SK-N-SH (cell line): Measurements from ENCODE around the gene IL10RB. TPM values are rescaled to one million over a fixed set of nuclear protein-coding genes. Genes with fewer than 3 reads are reported as not detected.

Experiments used
- CTCF ChIA-PET: fragments of 300-600, 350-600 bp; formaldehyde crosslinking; extraction: SDS; loops from one replicate; lab custom pipeline; 2021; lab: Yijun Ruan, JAX
- POLR2A ChIA-PET: fragments of 350-600 bp; sonication (Branson Sonifier 250); formaldehyde crosslinking; extraction: SDS; loops from one replicate; lab custom pipeline; 2020; ENCODE audit warnings: antibody characterized with exemption, inconsistent platforms; lab: Yijun Ruan, JAX
- DNase-seq: peaks from one replicate; pipeline ENCODE4 v3.0.0; 2012
- H2AFZ ChIP-seq: fragments of 200-600 bp; sonication (generic); 2 replicates; pipeline ENCODE4 v1.8.1; 2016; ENCODE audit warnings: antibody characterized with exemption, mild to moderate bottlenecking, low read depth
- H3F3A ChIP-seq: fragments of 200-600 bp; sonication (generic); replicated peaks from 2 replicates; pipeline ENCODE3; 2016; ENCODE audit warnings: antibody characterized with exemption, mild to moderate bottlenecking; ENCODE audit not compliant: insufficient read depth
- H3K27ac ChIP-seq, 2 experiments: fragments of 200-500 bp in 1 of 2; fragments of 200-600 bp in 1 of 2; sonication (Bioruptor generic) in 1 of 2; sonication (generic), shearing (Covaris generic) in 1 of 2; 2 replicates each; pipeline versions ENCODE4 v1.5.1 to v1.6.1; 2014 to 2016; ENCODE audit warnings: low read depth in 2 of 2, inconsistent platforms in 1 of 2, low read length in 1 of 2, mild to moderate bottlenecking in 1 of 2, mixed read lengths in 1 of 2
- H3K27me3 ChIP-seq: fragments of 200-600 bp; sonication (generic), shearing (Covaris generic); 2 replicates; pipeline ENCODE4 v1.6.1; 2016; ENCODE audit warnings: mixed run types; ENCODE audit not compliant: insufficient read depth
- H3K36me3 ChIP-seq, 2 experiments: fragments of 200-500 bp in 1 of 2; fragments of 200-600 bp in 1 of 2; sonication (Bioruptor generic) in 1 of 2; sonication (generic) in 1 of 2; replicated peaks in 1 of 2; 2 replicates each; pipeline versions ENCODE3 to v1.5.1; 2014 to 2016; ENCODE audit warnings: low read length in 1 of 2, mild to moderate bottlenecking in 1 of 2; ENCODE audit not compliant: insufficient read depth in 2 of 2, control insufficient read depth in 1 of 2
- H3K4me1 ChIP-seq, 2 experiments: fragments of 200-500 bp in 1 of 2; fragments of 200-600 bp in 1 of 2; sonication (Bioruptor generic) in 1 of 2; sonication (generic), shearing (Covaris generic) in 1 of 2; 2 replicates each; pipeline versions ENCODE4 v1.5.1 to v1.6.1; 2014 to 2016; ENCODE audit warnings: low read depth in 1 of 2, low read length in 1 of 2, mixed run types in 1 of 2; ENCODE audit not compliant: insufficient read depth in 2 of 2, control insufficient read depth in 1 of 2
- H3K4me2 ChIP-seq: fragments of 200-600 bp; sonication (generic), shearing (Covaris generic); 2 replicates; pipeline ENCODE4 v1.6.1; 2017; ENCODE audit warnings: mixed run types
- H3K4me3 ChIP-seq, 2 experiments: fragments of 200-500 bp in 1 of 2; fragments of 200-600 bp in 1 of 2; sonication (Bioruptor generic) in 1 of 2; sonication (generic), shearing (Covaris generic) in 1 of 2; 2 replicates each; pipeline versions ENCODE4 v1.5.1 to v1.8.1; 2014 to 2016; ENCODE audit warnings: low read depth in 2 of 2, inconsistent platforms in 1 of 2, low read length in 1 of 2, mild to moderate bottlenecking in 1 of 2, mixed read lengths in 1 of 2, moderate library complexity in 1 of 2
- H3K79me2 ChIP-seq: fragments of 200-600 bp; sonication (generic); 2 replicates; pipeline ENCODE4 v1.8.1; 2017; ENCODE audit warnings: mild to moderate bottlenecking; ENCODE audit not compliant: insufficient read depth
- H3K9ac ChIP-seq: fragments of 200-600 bp; sonication (generic); 2 replicates; pipeline ENCODE4 v1.6.1; 2017; ENCODE audit warnings: mixed run types
- H3K9me2 ChIP-seq: fragments of 200-600 bp; sonication (generic); 2 replicates; pipeline ENCODE4 v1.6.1; 2017; ENCODE audit warnings: mixed run types
- H3K9me3 ChIP-seq: fragments of 200-600 bp; sonication (generic); 2 replicates; pipeline ENCODE4 v1.6.1; 2017; ENCODE audit warnings: mixed run types, mild to moderate bottlenecking, moderate library complexity
- H4K20me1 ChIP-seq: fragments of 200-600 bp; sonication (generic); 2 replicates; pipeline ENCODE4 v1.6.1; 2017; ENCODE audit warnings: mild to moderate bottlenecking, mixed run types; ENCODE audit not compliant: insufficient read depth
- CHD2 ChIP-seq: fragments of 150-350 bp; IDR thresholded peaks from 2 replicates; pipeline ENCODE4 v1.6.1; 2018; ENCODE audit warnings: low read length; ENCODE audit not compliant: partially characterized antibody
- EZH2phosphoT487 ChIP-seq: fragments of 200-600 bp; sonication (generic); IDR thresholded peaks from 2 replicates; pipeline ENCODE4 v1.6.1; 2017; ENCODE audit warnings: low read depth, mixed run types, mild to moderate bottlenecking, antibody characterized with exemption, moderate library complexity, borderline replicate concordance
- FOSL2 ChIP-seq: IDR thresholded peaks from 2 replicates; pipeline ENCODE4 v1.4.0; 2012; ENCODE audit warnings: low read depth, mild to moderate bottlenecking, moderate library complexity, borderline replicate concordance
- FOXJ3 ChIP-seq: sonication (generic); formaldehyde crosslinking; IDR thresholded peaks from 2 replicates; pipeline ENCODE4 v1.5.1; 2020; ENCODE audit warnings: mild to moderate bottlenecking, missing genetic modification reagents
- GATA2 ChIP-seq: sonication (generic); formaldehyde crosslinking; IDR thresholded peaks from 2 replicates; pipeline ENCODE4 v1.5.0; 2020; ENCODE audit warnings: mild to moderate bottlenecking, missing genetic modification reagents
- MEF2A ChIP-seq: IDR thresholded peaks from 2 replicates; pipeline ENCODE4 v1.4.0; 2012; ENCODE audit warnings: low read depth, borderline replicate concordance
- MXI1 ChIP-seq: IDR thresholded peaks from 2 replicates; pipeline ENCODE4 v1.6.1; 2012; ENCODE audit warnings: mild to moderate bottlenecking, low read depth, low read length, improper control_type of control experiment
- NFIC ChIP-seq: IDR thresholded peaks from 2 replicates; pipeline ENCODE4 v1.4.0; 2012; ENCODE audit warnings: borderline replicate concordance
- NRF1 ChIP-seq: IDR thresholded peaks from 2 replicates; pipeline ENCODE4 v1.6.1; 2012; ENCODE audit warnings: low read depth, mild to moderate bottlenecking, low read length
- POLR2AphosphoS5 ChIP-seq: IDR thresholded peaks from 2 replicates; pipeline ENCODE4 v1.6.1; 2012; ENCODE audit warnings: low read depth, low read length
- RAD21 ChIP-seq: IDR thresholded peaks from 2 replicates; pipeline ENCODE4 v1.6.1; 2012; ENCODE audit warnings: mild to moderate bottlenecking, low read length
- RCOR1 ChIP-seq: fragments of 150-350 bp; IDR thresholded peaks from 2 replicates; pipeline ENCODE4 v1.6.1; 2017; ENCODE audit warnings: antibody characterized with exemption, low read length
- RFX5 ChIP-seq: IDR thresholded peaks from 2 replicates; pipeline ENCODE4 v1.6.1; 2012; ENCODE audit warnings: mild to moderate bottlenecking, improper control_type of control experiment, low read length
- SIN3A ChIP-seq: IDR thresholded peaks from 2 replicates; pipeline ENCODE4 v1.6.1; 2012; ENCODE audit warnings: low read depth, mild to moderate bottlenecking, low read length, moderate library complexity, borderline replicate concordance
- YY1 ChIP-seq: IDR thresholded peaks from 2 replicates; pipeline ENCODE4 v1.4.0; 2012; ENCODE audit warnings: low read depth, mild to moderate bottlenecking
- WGBS: methylation state at CpG from one replicate; pipeline ENCODE4 v1.1.6; 2017; ENCODE audit warnings: low lambda C conversion rate; 5-methylcytosine and 5-hydroxymethylcytosine counted together
- polyA plus RNA-seq, 3 experiments: library from polyadenylated mRNA; depleted of rRNA; stranded (reverse); fragments of >200 nt; gene quantifications; 2 replicates each; pipeline ENCODE4 v1.2.3, GENCODE V29; 2012
- TF ChIP-seq, protein P1 (sequence below): IDR thresholded peaks from 2 replicates; pipeline ENCODE4 v1.4.0; 2012; ENCODE audit warnings: low read depth
- TF ChIP-seq, protein P2 (sequence below): IDR thresholded peaks from 2 replicates; pipeline ENCODE4 v1.4.0; 2012; ENCODE audit warnings: low read depth, borderline replicate concordance
- TF ChIP-seq, protein P3 (sequence below): fragments of 150-350 bp; IDR thresholded peaks from 2 replicates; pipeline ENCODE4 v1.6.1; 2016; ENCODE audit warnings: mild to moderate bottlenecking, low read depth, low read length
- TF ChIP-seq, protein P4 (sequence below): IDR thresholded peaks from 2 replicates; pipeline ENCODE4 v1.6.1; 2012; ENCODE audit warnings: mild to moderate bottlenecking, low read depth, low read length, moderate library complexity

Gene IL10RB
- polyA plus RNA-seq, 1 of the 3 experiments (the other 2 are of a cell fraction), result 20.1 TPM

DNA sequence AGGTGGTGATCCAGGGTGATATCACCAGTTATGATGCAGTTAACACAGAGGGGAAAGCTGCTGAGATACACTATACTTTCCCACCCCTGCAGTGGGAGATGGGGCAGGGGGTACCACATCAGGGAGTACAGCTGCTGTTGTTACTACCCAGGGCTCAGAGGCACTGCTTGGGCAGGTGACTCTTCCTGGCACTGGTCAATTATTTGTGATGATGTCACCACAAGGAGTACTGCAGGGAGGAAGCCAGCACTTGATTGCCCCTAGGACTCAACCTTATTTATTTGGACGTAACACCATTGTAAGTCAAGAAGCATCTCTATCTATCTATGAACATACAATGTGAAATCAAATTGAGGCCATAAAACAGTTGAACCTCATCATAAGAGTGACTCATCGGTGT, 68.7 kb downstream of the IL10RB start:
- H3K27ac ChIP-seq, result no peak overlapping the region
- peaks cover 11% of the 10 kb centered on the region; the same call in 1 of the 2 replicates for H3K9me3 ChIP-seq
- no peak overlapping the region for H2AFZ ChIP-seq
- H3K4me2 ChIP-seq, result no peak overlapping the region
- H3K9me2 ChIP-seq, result no peaks in the 10 kb centered on the region
- no peaks in the 10 kb centered on the region for H3K27me3 ChIP-seq
- WGBS, result 98% methylated on average over 2 of the region's 2 CpGs
- H3K36me3 ChIP-seq, result peaks cover 9 to 22% of the 10 kb centered on the region in 2 experiments
- ChIA-PET CTCF (interaction anchor here (1.4 kb wide), 1 partner anchor 10 kb away, joined by 3 read pairs; no protein-coding TSS in a partner anchor), POLR2A (no interaction called here)
- H3K9ac ChIP-seq, result no peak overlapping the region
- no peaks in the 10 kb centered on the region for H4K20me1 ChIP-seq
- H3K79me2 ChIP-seq, result peaks cover 40% of the 10 kb centered on the region; the same call in 1 of the 2 replicates
- TF ChIP-seq RFX5, result no peak
- no peak for TF ChIP-seq FOSL2
- TF ChIP-seq MEF2A, result no peak
- no peak for TF ChIP-seq YY1
- TF ChIP-seq POLR2AphosphoS5, result no peak
- no peak for TF ChIP-seq NFIC
- TF ChIP-seq EZH2phosphoT487, result no peak
- no peak for TF ChIP-seq CHD2
- TF ChIP-seq, protein P1, sequence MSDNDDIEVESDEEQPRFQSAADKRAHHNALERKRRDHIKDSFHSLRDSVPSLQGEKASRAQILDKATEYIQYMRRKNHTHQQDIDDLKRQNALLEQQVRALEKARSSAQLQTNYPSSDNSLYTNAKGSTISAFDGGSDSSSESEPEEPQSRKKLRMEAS, result no peak
- no peak for TF ChIP-seq NRF1
- TF ChIP-seq, protein P2, sequence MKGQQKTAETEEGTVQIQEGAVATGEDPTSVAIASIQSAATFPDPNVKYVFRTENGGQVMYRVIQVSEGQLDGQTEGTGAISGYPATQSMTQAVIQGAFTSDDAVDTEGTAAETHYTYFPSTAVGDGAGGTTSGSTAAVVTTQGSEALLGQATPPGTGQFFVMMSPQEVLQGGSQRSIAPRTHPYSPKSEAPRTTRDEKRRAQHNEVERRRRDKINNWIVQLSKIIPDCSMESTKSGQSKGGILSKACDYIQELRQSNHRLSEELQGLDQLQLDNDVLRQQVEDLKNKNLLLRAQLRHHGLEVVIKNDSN, result no peak
- TF ChIP-seq FOXJ3 (CRISPR knock-in tag), result no peak
- no peak for TF ChIP-seq RCOR1
- no peaks in the 10 kb centered on the region for H3K4me1 ChIP-seq
- H3F3A ChIP-seq, result peaks cover 12% of the 10 kb centered on the region
- no peak for DNase-seq
- H3K4me3 ChIP-seq, result no peak overlapping the region

DNA sequence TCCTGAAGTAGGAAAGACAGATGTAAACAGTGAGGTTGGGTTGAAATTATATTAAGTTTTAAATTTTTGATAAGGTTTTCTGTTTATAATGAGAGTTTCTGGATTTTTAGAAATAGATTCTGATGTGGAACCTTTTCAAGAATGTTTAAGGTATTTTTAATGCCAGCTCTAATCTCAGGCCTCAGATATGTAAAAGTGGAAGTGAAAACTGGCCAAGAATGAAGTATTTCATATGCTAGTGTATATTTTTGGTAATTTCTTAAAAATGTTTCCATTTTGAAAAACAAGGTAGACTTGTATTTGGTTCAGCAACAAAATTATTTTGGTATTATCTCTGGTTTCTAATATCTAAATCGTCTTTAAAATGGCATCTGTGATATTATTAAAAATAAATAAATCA, 73.0 kb downstream of the IL10RB start:
- Histone ChIP-seq H3K4me2 (no peak overlapping the region), H3K9ac (no peak overlapping the region), H3K36me3 (peaks cover 23 to 33% of the 10 kb centered on the region in 2 experiments), H2AFZ (no peak overlapping the region), H3K27ac (no peak overlapping the region), H3K27me3 (no peaks in the 10 kb centered on the region), H3K9me2 (no peaks in the 10 kb centered on the region), H3K79me2 (peaks cover 19% of the 10 kb centered on the region; the same call in 1 of the 2 replicates), H3F3A (no peaks in the 10 kb centered on the region), H3K9me3 (no peaks in the 10 kb centered on the region), H3K4me1 (no peaks in the 10 kb centered on the region), H3K4me3 (no peak overlapping the region), H4K20me1 (no peaks in the 10 kb centered on the region)
- WGBS, result 85% methylated on average over 1 of the region's 1 CpG
- TF ChIP-seq, protein P3, sequence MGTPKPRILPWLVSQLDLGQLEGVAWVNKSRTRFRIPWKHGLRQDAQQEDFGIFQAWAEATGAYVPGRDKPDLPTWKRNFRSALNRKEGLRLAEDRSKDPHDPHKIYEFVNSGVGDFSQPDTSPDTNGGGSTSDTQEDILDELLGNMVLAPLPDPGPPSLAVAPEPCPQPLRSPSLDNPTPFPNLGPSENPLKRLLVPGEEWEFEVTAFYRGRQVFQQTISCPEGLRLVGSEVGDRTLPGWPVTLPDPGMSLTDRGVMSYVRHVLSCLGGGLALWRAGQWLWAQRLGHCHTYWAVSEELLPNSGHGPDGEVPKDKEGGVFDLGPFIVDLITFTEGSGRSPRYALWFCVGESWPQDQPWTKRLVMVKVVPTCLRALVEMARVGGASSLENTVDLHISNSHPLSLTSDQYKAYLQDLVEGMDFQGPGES, result no peak
- no peak for TF ChIP-seq CHD2
- no peak for TF ChIP-seq SIN3A
- TF ChIP-seq, protein P1, result no peak
- TF ChIP-seq, protein P4, sequence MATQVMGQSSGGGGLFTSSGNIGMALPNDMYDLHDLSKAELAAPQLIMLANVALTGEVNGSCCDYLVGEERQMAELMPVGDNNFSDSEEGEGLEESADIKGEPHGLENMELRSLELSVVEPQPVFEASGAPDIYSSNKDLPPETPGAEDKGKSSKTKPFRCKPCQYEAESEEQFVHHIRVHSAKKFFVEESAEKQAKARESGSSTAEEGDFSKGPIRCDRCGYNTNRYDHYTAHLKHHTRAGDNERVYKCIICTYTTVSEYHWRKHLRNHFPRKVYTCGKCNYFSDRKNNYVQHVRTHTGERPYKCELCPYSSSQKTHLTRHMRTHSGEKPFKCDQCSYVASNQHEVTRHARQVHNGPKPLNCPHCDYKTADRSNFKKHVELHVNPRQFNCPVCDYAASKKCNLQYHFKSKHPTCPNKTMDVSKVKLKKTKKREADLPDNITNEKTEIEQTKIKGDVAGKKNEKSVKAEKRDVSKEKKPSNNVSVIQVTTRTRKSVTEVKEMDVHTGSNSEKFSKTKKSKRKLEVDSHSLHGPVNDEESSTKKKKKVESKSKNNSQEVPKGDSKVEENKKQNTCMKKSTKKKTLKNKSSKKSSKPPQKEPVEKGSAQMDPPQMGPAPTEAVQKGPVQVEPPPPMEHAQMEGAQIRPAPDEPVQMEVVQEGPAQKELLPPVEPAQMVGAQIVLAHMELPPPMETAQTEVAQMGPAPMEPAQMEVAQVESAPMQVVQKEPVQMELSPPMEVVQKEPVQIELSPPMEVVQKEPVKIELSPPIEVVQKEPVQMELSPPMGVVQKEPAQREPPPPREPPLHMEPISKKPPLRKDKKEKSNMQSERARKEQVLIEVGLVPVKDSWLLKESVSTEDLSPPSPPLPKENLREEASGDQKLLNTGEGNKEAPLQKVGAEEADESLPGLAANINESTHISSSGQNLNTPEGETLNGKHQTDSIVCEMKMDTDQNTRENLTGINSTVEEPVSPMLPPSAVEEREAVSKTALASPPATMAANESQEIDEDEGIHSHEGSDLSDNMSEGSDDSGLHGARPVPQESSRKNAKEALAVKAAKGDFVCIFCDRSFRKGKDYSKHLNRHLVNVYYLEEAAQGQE, result no peak
- TF ChIP-seq GATA2 (CRISPR knock-in tag), result no peak
- TF ChIP-seq RAD21, result no peak
- no peak for TF ChIP-seq MXI1
- no peak for TF ChIP-seq RFX5
- ChIA-PET POLR2A (no interaction called here), CTCF (interaction anchor here (1.0 to 1.7 kb wide), 4 partner anchors 11 to 106 kb away, joined by 3 to 5 read pairs (median 4); no protein-coding TSS in a partner anchor)
- no peak for DNase-seq
